Cardiac fibroblast (primary cell): ENCODE measurements around the gene NRCAM.

Source experiments
- DNase-seq, 2 donors: peaks; one replicate each; pipeline versions ENCODE4 v3.0.0 to v3.0.0-alpha.2; 2010; ENCODE audit warnings: low read depth in 2 of 2
- H3K4me3 ChIP-seq, 2 donors: replicated peaks in 1 of 2; 1 replicate in 1 of 2; 2 replicates in 1 of 2; pipeline ENCODE4 v1.5.1; 2011; ENCODE audit warnings: low read depth in 2 of 2, low read length in 2 of 2, mild to moderate bottlenecking in 2 of 2, moderate library complexity in 1 of 2
- TF ChIP-seq, protein P1 (sequence below): IDR thresholded peaks from one replicate; pipeline ENCODE4 v1.5.1; 2011; ENCODE audit warnings: low read depth, mild to moderate bottlenecking, low read length, inconsistent platforms

Gene NRCAM

DNA sequence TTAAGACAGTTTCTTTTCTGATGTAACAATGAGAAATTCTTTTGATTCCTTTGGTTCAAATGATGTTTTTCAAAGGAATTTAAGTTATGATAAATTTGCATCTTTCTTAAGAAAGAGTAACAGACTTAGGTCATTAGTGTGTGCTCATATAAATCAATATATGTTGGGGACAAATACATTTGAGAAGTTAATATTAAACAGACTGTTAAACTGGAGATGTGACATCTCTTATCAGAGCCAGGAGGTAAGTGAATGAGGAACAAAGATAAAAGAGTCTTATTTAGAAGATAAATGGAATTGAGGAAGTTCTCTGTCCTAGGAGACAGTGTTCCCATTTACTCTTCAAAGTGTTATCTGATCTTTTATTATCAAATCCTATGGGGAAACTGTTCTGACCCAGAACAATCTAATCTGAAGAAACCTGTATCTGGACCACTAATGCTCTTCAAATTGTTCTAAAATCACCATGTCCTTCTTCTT is 221.2 kb downstream of the NRCAM start:
- no peak overlapping the region for H3K4me3 ChIP-seq
- TF ChIP-seq, protein P1, sequence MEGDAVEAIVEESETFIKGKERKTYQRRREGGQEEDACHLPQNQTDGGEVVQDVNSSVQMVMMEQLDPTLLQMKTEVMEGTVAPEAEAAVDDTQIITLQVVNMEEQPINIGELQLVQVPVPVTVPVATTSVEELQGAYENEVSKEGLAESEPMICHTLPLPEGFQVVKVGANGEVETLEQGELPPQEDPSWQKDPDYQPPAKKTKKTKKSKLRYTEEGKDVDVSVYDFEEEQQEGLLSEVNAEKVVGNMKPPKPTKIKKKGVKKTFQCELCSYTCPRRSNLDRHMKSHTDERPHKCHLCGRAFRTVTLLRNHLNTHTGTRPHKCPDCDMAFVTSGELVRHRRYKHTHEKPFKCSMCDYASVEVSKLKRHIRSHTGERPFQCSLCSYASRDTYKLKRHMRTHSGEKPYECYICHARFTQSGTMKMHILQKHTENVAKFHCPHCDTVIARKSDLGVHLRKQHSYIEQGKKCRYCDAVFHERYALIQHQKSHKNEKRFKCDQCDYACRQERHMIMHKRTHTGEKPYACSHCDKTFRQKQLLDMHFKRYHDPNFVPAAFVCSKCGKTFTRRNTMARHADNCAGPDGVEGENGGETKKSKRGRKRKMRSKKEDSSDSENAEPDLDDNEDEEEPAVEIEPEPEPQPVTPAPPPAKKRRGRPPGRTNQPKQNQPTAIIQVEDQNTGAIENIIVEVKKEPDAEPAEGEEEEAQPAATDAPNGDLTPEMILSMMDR: no peak
- DNase-seq: peak in 1 of 2 donors; percentile 54

DNA sequence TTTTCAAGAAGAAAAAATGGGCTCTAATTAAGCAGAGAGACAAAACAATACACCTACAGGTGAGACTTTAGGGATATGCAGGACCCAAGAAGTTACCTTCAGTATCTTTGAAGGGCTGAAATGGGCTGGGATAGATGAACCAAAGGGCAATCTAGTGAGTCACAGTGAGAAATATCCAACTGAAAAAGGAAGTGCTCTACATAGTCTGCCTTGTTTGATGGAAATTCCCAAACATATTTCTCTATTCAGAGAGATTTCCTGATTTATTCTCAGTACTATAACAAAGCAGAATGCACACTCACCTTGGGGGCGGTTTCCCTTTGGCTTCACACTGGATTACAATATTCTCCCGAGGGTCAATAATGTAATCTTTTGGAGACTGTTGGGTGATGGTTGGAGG is 222.0 kb downstream of the NRCAM start:
- TF ChIP-seq, protein P1: no peak
- peak in 1 of 2 donors; percentile 67 for DNase-seq
- H3K4me3 ChIP-seq: no peak overlapping the region

DNA sequence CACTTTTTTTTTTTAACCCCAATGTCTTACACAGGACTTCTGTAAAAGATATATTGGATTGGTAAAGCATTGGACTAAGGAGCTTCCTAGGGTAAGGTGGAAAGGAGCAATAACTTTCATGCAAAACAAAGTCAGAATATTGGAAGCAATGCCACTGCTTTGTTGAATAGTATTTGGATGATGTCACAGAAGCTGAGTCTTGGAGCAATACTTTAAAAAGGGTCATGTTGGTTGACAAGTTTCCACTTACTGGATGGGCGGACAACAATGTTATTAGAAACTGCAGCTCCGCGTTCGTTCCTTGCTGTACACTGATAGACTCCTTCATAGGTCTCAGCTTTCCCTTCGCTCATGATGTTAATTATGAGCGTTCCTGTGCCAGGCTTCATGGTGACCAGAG is 224.2 kb downstream of the NRCAM start:
- TF ChIP-seq, protein P1: no peak
- no peak for DNase-seq
- no peak overlapping the region for H3K4me3 ChIP-seq

DNA sequence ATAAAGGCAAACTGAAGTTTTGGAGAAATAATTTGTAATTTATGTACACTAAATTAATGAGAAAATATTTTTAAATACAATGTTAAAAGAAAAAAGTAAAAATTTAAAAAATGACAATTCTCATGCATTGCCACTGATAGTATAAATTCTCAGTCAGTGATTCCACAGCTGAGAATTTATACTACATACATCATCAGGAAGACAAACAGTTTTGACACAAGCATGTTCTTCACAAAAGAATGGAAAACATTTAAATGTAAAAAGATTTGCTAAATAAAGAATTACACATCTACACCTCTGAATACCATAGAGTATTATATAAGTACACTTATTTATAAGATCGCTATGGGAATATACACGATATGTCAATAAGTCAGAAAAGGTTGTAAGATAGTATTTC is 225.0 kb downstream of the NRCAM start:
- H3K4me3 ChIP-seq: no peak overlapping the region
- DNase-seq: no peak
- TF ChIP-seq, protein P1: no peak

DNA sequence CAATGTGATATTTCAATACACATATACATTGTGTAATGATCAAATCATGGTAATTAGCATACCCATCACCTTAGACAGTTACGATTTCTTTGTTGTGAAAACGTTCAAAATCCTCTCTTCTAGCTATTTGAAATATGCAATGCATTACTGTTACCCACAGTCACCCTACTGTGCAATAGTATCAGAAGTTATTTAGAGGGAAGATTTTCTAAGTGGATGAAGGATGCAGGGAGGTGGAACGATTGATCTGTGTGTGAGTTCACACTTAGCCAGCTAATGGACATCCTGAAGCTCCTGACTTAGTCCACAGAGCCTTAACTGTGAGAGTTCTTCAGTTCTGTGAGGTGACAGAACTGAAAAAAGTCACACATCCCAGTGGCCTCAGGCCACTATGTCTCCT is 228.9 kb downstream of the NRCAM start:
- DNase-seq: no peak
- TF ChIP-seq, protein P1: no peak
- no peak overlapping the region for H3K4me3 ChIP-seq

DNA sequence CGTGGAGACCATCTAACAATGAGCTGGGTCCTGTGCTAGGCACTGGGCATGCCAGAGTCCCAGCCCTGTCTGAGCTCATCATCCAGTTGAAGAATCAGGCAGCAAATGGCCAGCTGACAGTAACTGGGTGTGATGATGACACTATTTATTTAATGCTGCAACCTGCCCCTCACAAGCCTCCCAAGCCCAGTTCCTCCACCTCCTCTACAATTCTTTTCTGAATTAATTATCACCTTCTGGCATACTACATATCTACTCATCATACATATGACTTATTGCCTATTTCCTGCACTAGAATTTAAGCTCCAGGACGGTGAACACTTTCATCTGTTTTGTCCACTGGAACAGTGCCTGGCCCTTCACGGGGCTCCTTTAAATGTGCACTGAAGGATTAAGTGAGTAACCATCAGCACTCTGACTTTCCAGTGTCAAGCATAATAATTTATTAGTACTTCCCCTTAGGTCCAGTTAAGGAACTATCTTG is 229.4 kb downstream of the NRCAM start:
- DNase-seq: no peak
- no peak overlapping the region for H3K4me3 ChIP-seq
- TF ChIP-seq, protein P1: no peak
